HL-60 (cell line): ENCODE results near the gene ADAD2.

Source experiments
- DNase-seq, 2 experiments: peaks; one replicate each; pipeline ENCODE4 v3.0.0-alpha.2; 2010 to 2020; ENCODE audit warnings: low read depth in 1 of 2, low spot score in 1 of 2
- H3K27ac ChIP-seq: fragments of 250-450 bp; sonication (Bioruptor Pico); replicated peaks from 2 replicates; pipeline ENCODE4 v1.5.1; 2020; ENCODE audit warnings: mild to moderate bottlenecking, moderate library complexity
- H3K27me3 ChIP-seq: fragments of 250-450 bp; sonication (Bioruptor Pico); 2 replicates; pipeline ENCODE4 v1.5.1; 2021; ENCODE audit warnings: mild to moderate bottlenecking, moderate library complexity; ENCODE audit not compliant: insufficient read depth, poor library complexity, severe bottlenecking
- H3K4me3 ChIP-seq: replicated peaks from 2 replicates; pipeline ENCODE4 v1.5.1; 2011; ENCODE audit warnings: mild to moderate bottlenecking, control low read depth, low read length; ENCODE audit not compliant: insufficient read depth
- GABPA ChIP-seq: IDR thresholded peaks from 2 replicates; pipeline ENCODE4 v1.6.1; 2012; ENCODE audit warnings: low read depth
- POLR2AphosphoS5 ChIP-seq: IDR thresholded peaks from 2 replicates; pipeline ENCODE4 v1.6.1; 2012; ENCODE audit warnings: low read depth
- SPI1 ChIP-seq: IDR thresholded peaks from 2 replicates; pipeline ENCODE4 v1.6.1; 2012; ENCODE audit warnings: low read depth, mild to moderate bottlenecking, borderline replicate concordance
- TF ChIP-seq, protein P1 (sequence below): IDR thresholded peaks from one replicate; pipeline ENCODE4 v1.5.1; 2011; ENCODE audit warnings: low read length, control low read depth, inconsistent platforms; ENCODE audit not compliant: insufficient read depth
- TF ChIP-seq, protein P2 (sequence below): IDR thresholded peaks from 2 replicates; pipeline ENCODE4 v1.6.1; 2012; ENCODE audit warnings: low read depth; ENCODE audit not compliant: insufficient replicate concordance

The ADAD2 gene

GRCh38 chr16:84161801-84162200 is 29.2 kb upstream of the ADAD2 start:
- H3K27ac ChIP-seq = no peak overlapping the region
- no peak for DNase-seq
- TF ChIP-seq SPI1 = no peak
- TF ChIP-seq, protein P1, sequence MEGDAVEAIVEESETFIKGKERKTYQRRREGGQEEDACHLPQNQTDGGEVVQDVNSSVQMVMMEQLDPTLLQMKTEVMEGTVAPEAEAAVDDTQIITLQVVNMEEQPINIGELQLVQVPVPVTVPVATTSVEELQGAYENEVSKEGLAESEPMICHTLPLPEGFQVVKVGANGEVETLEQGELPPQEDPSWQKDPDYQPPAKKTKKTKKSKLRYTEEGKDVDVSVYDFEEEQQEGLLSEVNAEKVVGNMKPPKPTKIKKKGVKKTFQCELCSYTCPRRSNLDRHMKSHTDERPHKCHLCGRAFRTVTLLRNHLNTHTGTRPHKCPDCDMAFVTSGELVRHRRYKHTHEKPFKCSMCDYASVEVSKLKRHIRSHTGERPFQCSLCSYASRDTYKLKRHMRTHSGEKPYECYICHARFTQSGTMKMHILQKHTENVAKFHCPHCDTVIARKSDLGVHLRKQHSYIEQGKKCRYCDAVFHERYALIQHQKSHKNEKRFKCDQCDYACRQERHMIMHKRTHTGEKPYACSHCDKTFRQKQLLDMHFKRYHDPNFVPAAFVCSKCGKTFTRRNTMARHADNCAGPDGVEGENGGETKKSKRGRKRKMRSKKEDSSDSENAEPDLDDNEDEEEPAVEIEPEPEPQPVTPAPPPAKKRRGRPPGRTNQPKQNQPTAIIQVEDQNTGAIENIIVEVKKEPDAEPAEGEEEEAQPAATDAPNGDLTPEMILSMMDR = no peak
- TF ChIP-seq, protein P2, sequence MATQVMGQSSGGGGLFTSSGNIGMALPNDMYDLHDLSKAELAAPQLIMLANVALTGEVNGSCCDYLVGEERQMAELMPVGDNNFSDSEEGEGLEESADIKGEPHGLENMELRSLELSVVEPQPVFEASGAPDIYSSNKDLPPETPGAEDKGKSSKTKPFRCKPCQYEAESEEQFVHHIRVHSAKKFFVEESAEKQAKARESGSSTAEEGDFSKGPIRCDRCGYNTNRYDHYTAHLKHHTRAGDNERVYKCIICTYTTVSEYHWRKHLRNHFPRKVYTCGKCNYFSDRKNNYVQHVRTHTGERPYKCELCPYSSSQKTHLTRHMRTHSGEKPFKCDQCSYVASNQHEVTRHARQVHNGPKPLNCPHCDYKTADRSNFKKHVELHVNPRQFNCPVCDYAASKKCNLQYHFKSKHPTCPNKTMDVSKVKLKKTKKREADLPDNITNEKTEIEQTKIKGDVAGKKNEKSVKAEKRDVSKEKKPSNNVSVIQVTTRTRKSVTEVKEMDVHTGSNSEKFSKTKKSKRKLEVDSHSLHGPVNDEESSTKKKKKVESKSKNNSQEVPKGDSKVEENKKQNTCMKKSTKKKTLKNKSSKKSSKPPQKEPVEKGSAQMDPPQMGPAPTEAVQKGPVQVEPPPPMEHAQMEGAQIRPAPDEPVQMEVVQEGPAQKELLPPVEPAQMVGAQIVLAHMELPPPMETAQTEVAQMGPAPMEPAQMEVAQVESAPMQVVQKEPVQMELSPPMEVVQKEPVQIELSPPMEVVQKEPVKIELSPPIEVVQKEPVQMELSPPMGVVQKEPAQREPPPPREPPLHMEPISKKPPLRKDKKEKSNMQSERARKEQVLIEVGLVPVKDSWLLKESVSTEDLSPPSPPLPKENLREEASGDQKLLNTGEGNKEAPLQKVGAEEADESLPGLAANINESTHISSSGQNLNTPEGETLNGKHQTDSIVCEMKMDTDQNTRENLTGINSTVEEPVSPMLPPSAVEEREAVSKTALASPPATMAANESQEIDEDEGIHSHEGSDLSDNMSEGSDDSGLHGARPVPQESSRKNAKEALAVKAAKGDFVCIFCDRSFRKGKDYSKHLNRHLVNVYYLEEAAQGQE = no peak
- no peak for TF ChIP-seq POLR2AphosphoS5
- TF ChIP-seq GABPA = no peak
- peaks cover 10% of the 10 kb centered on the region for H3K27me3 ChIP-seq
- H3K4me3 ChIP-seq = no peak overlapping the region

DNA sequence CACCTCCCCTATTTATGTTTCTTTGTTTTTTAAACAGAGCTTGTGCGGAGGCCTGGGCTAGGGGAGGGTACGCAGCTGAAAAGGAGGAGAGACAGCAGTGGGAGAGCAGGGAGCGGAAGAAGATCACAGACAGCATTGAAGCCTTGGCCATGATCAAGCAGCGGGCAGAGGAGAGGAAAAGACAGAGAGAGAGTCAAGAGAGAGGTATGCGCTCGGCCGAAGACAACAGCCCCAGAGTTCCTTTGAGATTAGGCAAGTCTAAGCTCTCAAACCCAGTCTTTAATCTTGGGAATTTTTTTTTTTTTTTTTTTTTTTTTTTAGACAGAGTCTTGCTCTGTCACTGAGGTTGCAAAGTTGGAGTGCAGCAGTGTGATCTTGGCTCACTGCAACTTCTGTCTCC is 25.2 kb upstream of the ADAD2 start:
- DNase-seq = no peak
- Histone ChIP-seq H3K27ac (no peak overlapping the region), H3K4me3 (no peak overlapping the region), H3K27me3 (no peaks in the 10 kb centered on the region)
- TF ChIP-seq SPI1 = no peak
- no peak for TF ChIP-seq POLR2AphosphoS5
- no peak for TF ChIP-seq GABPA
- TF ChIP-seq, protein P2 = no peak
- TF ChIP-seq, protein P1 = no peak

- H3K27ac ChIP-seq = no peak overlapping the region
- TF ChIP-seq POLR2AphosphoS5 (no peak), SPI1 (no peak), GABPA (no peak)
- TF ChIP-seq, protein P2 = no peak
- TF ChIP-seq, protein P1 = no peak
- no peak for DNase-seq
- no peaks in the 10 kb centered on the region for H3K27me3 ChIP-seq
- H3K4me3 ChIP-seq = no peak overlapping the region
These were observed 23.9 kb upstream of the ADAD2 start for GRCh38 chr16:84166796-84167695.
